ENCODE data around the gene TBX1.
A peak's percentile ranks its signal among the peaks of the same experiment; 100 is the strongest.

The TBX1 gene

GRCh38 chr22:19760058-19760950 lies at the start of gene TBX1:
Gene TBX1, plus strand, starts transcription at chr22:19760778. Its CDS starts 66 bp downstream, at chr22:19760844.
- H3K9me3 ChIP-seq (ENCODE audit: low read length), result no peaks in the 10 kb centered on the region
- no peak within 1 kb of the TSS for H3K27ac ChIP-seq (ENCODE audit: low read depth, low read length)
- peaks cover 28 to 86% of the 10 kb centered on the region in 2 donors for H3K27me3 ChIP-seq (ENCODE audit: control insufficient read depth in 1 of 2, insufficient read depth in 2 of 2, low read length in 2 of 2)
- no peak within 1 kb of the TSS for H3K9ac ChIP-seq (ENCODE audit: low read length)
- no peak within 1 kb of the TSS for H3K4me3 ChIP-seq (ENCODE audit: low read depth in 1 of 2, low read length in 2 of 2)
- no peaks in the 10 kb centered on the region for H3K36me3 ChIP-seq (ENCODE audit: insufficient read depth, low read length)
- no peaks in the 10 kb centered on the region for H3K4me1 ChIP-seq (ENCODE audit: insufficient read depth, low read length)

- peaks cover 9% of the 10 kb centered on the region for H3K4me1 ChIP-seq (ENCODE audit: insufficient read depth, low read length)
- H3K4me3 ChIP-seq (ENCODE audit: low read depth in 1 of 2, low read length in 2 of 2), result peak overlapping the region in 1 of 2 donors; percentile 41
- H3K36me3 ChIP-seq (ENCODE audit: insufficient read depth, low read length), result no peaks in the 10 kb centered on the region
- no peaks in the 10 kb centered on the region for H3K9me3 ChIP-seq (ENCODE audit: low read length)
- no peak overlapping the region for H3K9ac ChIP-seq (ENCODE audit: low read length)
- no peak overlapping the region for H3K27ac ChIP-seq (ENCODE audit: low read depth, low read length)
- peaks cover 0 to 17% of the 10 kb centered on the region in 2 donors for H3K27me3 ChIP-seq (ENCODE audit: control insufficient read depth in 1 of 2, insufficient read depth in 2 of 2, low read length in 2 of 2)
These were observed 47.3 kb upstream of the TBX1 start for GRCh38 chr22:19713245-19713644.

- no peak overlapping the region for H3K9ac ChIP-seq (ENCODE audit: low read length)
- no peak overlapping the region for H3K27ac ChIP-seq (ENCODE audit: low read depth, low read length)
- H3K4me3 ChIP-seq (ENCODE audit: low read depth in 1 of 2, low read length in 2 of 2), result peak overlapping the region; percentile 41 to 52
These were observed 46.8 kb upstream of the TBX1 start for GRCh38 chr22:19713650-19714311.

GRCh38 chr22:19714312-19715187 lies 46.0 kb upstream of the TBX1 start, which contains the start of gene SEPTIN5:
Gene SEPTIN5, plus strand, starts transcription at chr22:19714503. Its CDS starts 86 bp downstream, at chr22:19714589.
- peaks cover 15% of the 10 kb centered on the region for H3K4me1 ChIP-seq (ENCODE audit: insufficient read depth, low read length)

More at GRCh38 chr22:19713650-19714311, 46.8 kb upstream of the TBX1 start:
- H3K4me1 ChIP-seq (ENCODE audit: insufficient read depth, low read length), result peaks cover 9% of the 10 kb centered on the region
- peaks cover 0 to 22% of the 10 kb centered on the region in 2 donors for H3K27me3 ChIP-seq (ENCODE audit: control insufficient read depth in 1 of 2, insufficient read depth in 2 of 2, low read length in 2 of 2)
- no peaks in the 10 kb centered on the region for H3K9me3 ChIP-seq (ENCODE audit: low read length)
- H3K36me3 ChIP-seq (ENCODE audit: insufficient read depth, low read length), result no peaks in the 10 kb centered on the region

GRCh38 chr22:19715188-19715930 lies 45.2 kb upstream of the TBX1 start:
- H3K27ac ChIP-seq (ENCODE audit: low read depth, low read length), result no peak overlapping the region
- peaks cover 0 to 28% of the 10 kb centered on the region in 2 donors for H3K27me3 ChIP-seq (ENCODE audit: control insufficient read depth in 1 of 2, insufficient read depth in 2 of 2, low read length in 2 of 2)
- no peak overlapping the region for H3K9ac ChIP-seq (ENCODE audit: low read length)
- no peaks in the 10 kb centered on the region for H3K36me3 ChIP-seq (ENCODE audit: insufficient read depth, low read length)
- H3K4me3 ChIP-seq (ENCODE audit: low read depth in 1 of 2, low read length in 2 of 2), result peak overlapping the region; percentile 41 to 58
- H3K4me1 ChIP-seq (ENCODE audit: insufficient read depth, low read length), result peaks cover 15% of the 10 kb centered on the region
- H3K9me3 ChIP-seq (ENCODE audit: low read length), result no peaks in the 10 kb centered on the region

More at GRCh38 chr22:19714312-19715187, 46.0 kb upstream of the TBX1 start, which contains the start of gene SEPTIN5:
- H3K9me3 ChIP-seq (ENCODE audit: low read length), result no peaks in the 10 kb centered on the region
- H3K9ac ChIP-seq (ENCODE audit: low read length), result no peak within 1 kb of the TSS
- H3K27ac ChIP-seq (ENCODE audit: low read depth, low read length), result no peak within 1 kb of the TSS
- H3K4me3 ChIP-seq (ENCODE audit: low read depth in 1 of 2, low read length in 2 of 2), result peak within 1 kb of the TSS; percentile 41 to 58
- peaks cover 0 to 28% of the 10 kb centered on the region in 2 donors for H3K27me3 ChIP-seq (ENCODE audit: control insufficient read depth in 1 of 2, insufficient read depth in 2 of 2, low read length in 2 of 2)
- no peaks in the 10 kb centered on the region for H3K36me3 ChIP-seq (ENCODE audit: insufficient read depth, low read length)

GRCh38 chr22:19716041-19716828 lies 44.3 kb upstream of the TBX1 start:
- H3K36me3 ChIP-seq (ENCODE audit: insufficient read depth, low read length), result no peaks in the 10 kb centered on the region
- no peak overlapping the region for H3K27ac ChIP-seq (ENCODE audit: low read depth, low read length)
- no peak overlapping the region for H3K9ac ChIP-seq (ENCODE audit: low read length)
- H3K4me3 ChIP-seq (ENCODE audit: low read depth in 1 of 2, low read length in 2 of 2), result no peak overlapping the region
- H3K4me1 ChIP-seq (ENCODE audit: insufficient read depth, low read length), result peaks cover 15% of the 10 kb centered on the region
- peaks cover 0 to 28% of the 10 kb centered on the region in 2 donors for H3K27me3 ChIP-seq (ENCODE audit: control insufficient read depth in 1 of 2, insufficient read depth in 2 of 2, low read length in 2 of 2)
- H3K9me3 ChIP-seq (ENCODE audit: low read length), result no peaks in the 10 kb centered on the region

GRCh38 chr22:19716829-19717105 lies 43.8 kb upstream of the TBX1 start:
- no peak overlapping the region for H3K4me3 ChIP-seq (ENCODE audit: low read depth in 1 of 2, low read length in 2 of 2)
- H3K36me3 ChIP-seq (ENCODE audit: insufficient read depth, low read length), result no peaks in the 10 kb centered on the region
- no peaks in the 10 kb centered on the region for H3K9me3 ChIP-seq (ENCODE audit: low read length)
- H3K27me3 ChIP-seq (ENCODE audit: control insufficient read depth in 1 of 2, insufficient read depth in 2 of 2, low read length in 2 of 2), result peaks cover 0 to 28% of the 10 kb centered on the region in 2 donors
- H3K4me1 ChIP-seq (ENCODE audit: insufficient read depth, low read length), result peaks cover 15% of the 10 kb centered on the region
- no peak overlapping the region for H3K9ac ChIP-seq (ENCODE audit: low read length)
- no peak overlapping the region for H3K27ac ChIP-seq (ENCODE audit: low read depth, low read length)

- H3K27ac ChIP-seq (ENCODE audit: low read depth, low read length), result no peak overlapping the region
- H3K9me3 ChIP-seq (ENCODE audit: low read length), result no peaks in the 10 kb centered on the region
- H3K9ac ChIP-seq (ENCODE audit: low read length), result no peak overlapping the region
- no peak overlapping the region for H3K4me3 ChIP-seq (ENCODE audit: low read depth in 1 of 2, low read length in 2 of 2)
- peaks cover 15% of the 10 kb centered on the region for H3K4me1 ChIP-seq (ENCODE audit: insufficient read depth, low read length)
- no peaks in the 10 kb centered on the region for H3K36me3 ChIP-seq (ENCODE audit: insufficient read depth, low read length)
- peaks cover 0 to 28% of the 10 kb centered on the region in 2 donors for H3K27me3 ChIP-seq (ENCODE audit: control insufficient read depth in 1 of 2, insufficient read depth in 2 of 2, low read length in 2 of 2)
These were observed 43.4 kb upstream of the TBX1 start for GRCh38 chr22:19717181-19717580.

GRCh38 chr22:19717691-19718455 lies 42.7 kb upstream of the TBX1 start:
- H3K4me1 ChIP-seq (ENCODE audit: insufficient read depth, low read length), result peaks cover 15% of the 10 kb centered on the region
- no peaks in the 10 kb centered on the region for H3K9me3 ChIP-seq (ENCODE audit: low read length)
- H3K9ac ChIP-seq (ENCODE audit: low read length), result no peak overlapping the region
- no peak overlapping the region for H3K27ac ChIP-seq (ENCODE audit: low read depth, low read length)
- peaks cover 0 to 34% of the 10 kb centered on the region in 2 donors for H3K27me3 ChIP-seq (ENCODE audit: control insufficient read depth in 1 of 2, insufficient read depth in 2 of 2, low read length in 2 of 2)
- peak overlapping the region; percentile 50 to 61 for H3K4me3 ChIP-seq (ENCODE audit: low read depth in 1 of 2, low read length in 2 of 2)
- no peaks in the 10 kb centered on the region for H3K36me3 ChIP-seq (ENCODE audit: insufficient read depth, low read length)

Data from muscle layer of colon (tissue), 2 donors.